ENCODE measurements around the gene NAP1L5.

Gene NAP1L5, protein sequence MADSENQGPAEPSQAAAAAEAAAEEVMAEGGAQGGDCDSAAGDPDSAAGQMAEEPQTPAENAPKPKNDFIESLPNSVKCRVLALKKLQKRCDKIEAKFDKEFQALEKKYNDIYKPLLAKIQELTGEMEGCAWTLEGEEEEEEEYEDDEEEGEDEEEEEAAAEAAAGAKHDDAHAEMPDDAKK

GRCh38 chr4:88697588-88698329, at the start of gene NAP1L5:
Gene NAP1L5 (minus strand): TSS chr4:88697829. CDS start chr4:88697754, 75 bp downstream.
- DNase-seq (ENCODE audit: low read depth in 2 of 2), result peak; percentile 17 to 48

- no peak for DNase-seq (ENCODE audit: low read depth in 2 of 2)
Observed at GRCh38 chr4:88747351-88747750, 49.7 kb upstream of the NAP1L5 start.

- DNase-seq (ENCODE audit: low read depth in 2 of 2), result no peak
Observed at GRCh38 chr4:88746206-88746605, 48.6 kb upstream of the NAP1L5 start.

DNA sequence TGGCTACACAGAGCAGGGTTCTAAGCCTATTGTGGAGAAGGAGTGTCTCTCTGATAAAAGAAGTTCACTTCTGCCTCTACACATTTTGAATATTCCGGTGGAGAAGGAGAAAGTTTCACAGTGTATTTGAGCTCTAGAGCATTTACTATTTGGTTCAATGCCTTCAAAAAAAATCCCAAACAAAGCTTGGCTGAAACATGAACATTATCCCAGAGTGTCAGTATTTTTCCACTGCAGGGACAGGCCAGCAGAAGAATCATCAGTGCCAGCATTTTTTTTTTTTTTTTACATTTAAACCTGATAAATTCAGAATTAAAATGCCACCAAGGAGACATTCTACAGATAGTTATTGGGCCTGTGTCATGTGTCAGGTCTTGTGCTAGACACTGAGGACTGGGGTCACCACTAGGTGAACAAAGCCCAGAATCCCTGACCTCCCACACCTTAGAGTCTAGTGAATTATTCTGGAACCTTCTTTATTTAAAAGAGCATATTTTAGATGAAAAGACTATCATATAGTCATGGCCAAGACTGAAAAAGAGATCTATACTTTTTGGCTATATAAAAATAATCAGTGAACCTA, 48.0 kb upstream of the NAP1L5 start:
- no peak for DNase-seq (ENCODE audit: low read depth in 2 of 2)

DNA sequence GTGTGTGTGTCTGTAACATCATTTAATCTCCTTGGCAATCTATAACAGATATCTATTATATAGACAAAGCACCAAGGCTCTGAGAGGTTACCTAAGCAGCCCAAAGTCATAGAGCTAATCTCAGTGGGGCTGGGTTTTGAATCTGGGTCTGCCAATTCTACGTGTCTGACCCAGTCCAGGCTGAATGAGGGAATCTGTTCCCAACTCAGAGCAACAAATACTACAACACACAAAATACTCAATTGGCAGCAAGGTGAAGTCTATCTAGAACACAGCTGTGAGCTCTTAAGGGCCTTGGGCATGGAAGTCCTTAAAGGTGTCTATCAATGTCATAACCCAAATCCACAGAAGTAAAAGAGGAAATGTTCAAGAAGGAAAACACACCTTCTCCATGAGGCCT, 47.5 kb upstream of the NAP1L5 start:
- DNase-seq (ENCODE audit: low read depth in 2 of 2), result no peak

DNA sequence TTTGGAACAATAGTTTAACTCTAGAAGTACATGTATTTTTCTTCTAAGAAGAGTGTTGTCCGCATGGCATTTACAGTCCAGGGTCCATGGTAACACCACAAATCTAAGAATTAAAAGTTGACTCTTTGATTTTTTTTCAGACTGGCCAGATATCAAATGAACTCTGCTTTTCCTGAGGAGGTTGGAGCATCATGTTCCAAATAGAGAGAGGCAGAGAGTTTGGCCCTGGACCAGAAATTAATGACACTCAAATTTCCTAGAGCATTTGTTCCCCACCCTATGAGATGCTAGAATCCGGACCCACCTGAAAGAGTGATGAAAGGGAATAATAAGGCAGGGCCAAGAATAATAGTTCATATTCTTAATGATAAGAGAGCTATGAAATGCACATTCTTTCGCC, 47.0 kb upstream of the NAP1L5 start:
- DNase-seq (ENCODE audit: low read depth in 2 of 2), result no peak

GRCh38 chr4:88743696-88744095, 46.1 kb upstream of the NAP1L5 start:
- DNase-seq (ENCODE audit: low read depth in 2 of 2), result no peak

- DNase-seq (ENCODE audit: low read depth in 2 of 2), result no peak
Observed at GRCh38 chr4:88742561-88742960, 44.9 kb upstream of the NAP1L5 start.

DNA sequence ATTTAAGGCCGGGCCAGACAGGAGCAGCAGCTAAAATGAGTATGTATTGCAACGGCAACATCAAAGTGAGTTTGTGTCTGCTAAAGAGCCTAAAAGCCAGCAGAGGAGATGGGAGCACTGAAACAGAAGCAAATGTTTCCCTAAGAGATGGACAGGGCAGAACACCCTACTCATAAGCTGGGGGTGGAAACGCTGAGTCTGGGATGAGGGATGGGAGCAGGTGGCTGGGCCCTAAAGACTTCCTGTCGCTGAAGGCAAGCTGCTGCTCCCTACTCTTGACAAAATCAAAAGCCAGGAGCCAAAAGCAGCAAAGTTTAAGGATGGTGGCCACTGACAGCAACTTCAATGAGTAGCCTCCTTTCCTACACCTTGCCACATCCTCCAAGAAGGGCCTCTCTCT, 40.6 kb upstream of the NAP1L5 start:
- no peak for DNase-seq (ENCODE audit: low read depth in 2 of 2)

- DNase-seq (ENCODE audit: low read depth in 2 of 2), result peak in 1 of 2 experiments; percentile 2
Observed at GRCh38 chr4:88737307-88737941, 39.8 kb upstream of the NAP1L5 start.

DNA sequence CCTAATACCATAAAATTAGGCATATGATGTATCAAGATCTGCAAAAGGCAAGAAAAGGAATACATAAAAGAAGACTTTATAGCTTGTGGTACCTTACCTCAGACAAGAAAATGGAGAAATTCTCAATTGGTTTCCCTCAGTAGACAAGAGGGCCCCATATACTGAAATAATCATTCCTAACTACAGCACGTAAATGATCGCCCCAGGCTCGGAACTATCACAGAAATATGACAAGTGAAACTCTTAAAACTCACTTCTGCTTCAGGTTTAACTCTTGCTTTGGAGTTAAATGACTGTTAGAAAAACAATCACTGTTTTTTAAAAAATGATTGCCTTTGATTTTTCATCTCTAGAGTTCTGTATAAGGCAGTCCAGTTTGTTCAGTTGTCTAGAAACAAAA, 38.6 kb upstream of the NAP1L5 start:
- no peak for DNase-seq (ENCODE audit: low read depth in 2 of 2)

DNA sequence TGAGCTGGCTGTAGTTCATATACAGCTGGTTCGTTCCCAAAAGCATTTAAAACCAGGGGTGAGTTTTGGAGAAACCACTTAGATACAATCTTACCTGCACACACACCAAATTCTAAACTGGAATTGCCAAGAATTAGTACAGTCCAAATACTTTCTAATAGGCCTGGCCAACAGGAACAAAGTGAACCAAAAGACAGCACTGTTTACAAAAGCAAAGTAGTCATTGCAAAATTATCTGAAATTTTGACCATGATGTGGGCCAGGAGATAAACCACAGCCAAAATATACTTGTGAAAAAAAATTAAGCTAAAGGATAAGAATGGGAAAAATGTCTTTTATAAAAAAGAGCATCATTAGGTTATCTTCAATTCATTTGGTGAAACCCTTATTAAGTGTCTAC, 37.9 kb upstream of the NAP1L5 start:
- no peak for DNase-seq (ENCODE audit: low read depth in 2 of 2)

GRCh38 chr4:88734403-88734949, 36.8 kb upstream of the NAP1L5 start:
- DNase-seq (ENCODE audit: low read depth in 2 of 2), result no peak

- no peak for DNase-seq (ENCODE audit: low read depth in 2 of 2)
Observed at GRCh38 chr4:88732714-88733368, 35.2 kb upstream of the NAP1L5 start.

DNA sequence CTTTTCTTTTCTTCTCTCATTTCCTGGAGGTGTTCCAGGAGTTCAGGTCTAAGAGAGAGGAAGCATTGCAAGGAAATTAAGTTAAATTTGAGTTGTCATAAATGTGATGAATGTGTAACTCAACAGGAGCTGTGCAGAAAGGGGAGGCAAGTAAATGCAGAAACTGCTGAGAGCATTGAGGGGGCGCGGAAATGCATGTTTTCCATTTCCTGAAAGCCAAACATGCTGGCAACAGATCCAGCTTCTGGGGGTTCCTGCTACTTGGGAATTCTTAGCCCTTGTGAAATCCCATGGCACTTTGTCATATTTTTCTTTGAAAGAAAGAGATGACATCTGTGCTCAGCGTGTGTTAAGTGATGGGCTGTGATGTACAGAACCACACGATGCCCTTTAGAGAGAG, 33.8 kb upstream of the NAP1L5 start:
- DNase-seq (ENCODE audit: low read depth in 2 of 2), result no peak

GRCh38 chr4:88730811-88731210, 33.2 kb upstream of the NAP1L5 start:
- no peak for DNase-seq (ENCODE audit: low read depth in 2 of 2)

- DNase-seq (ENCODE audit: low read depth in 2 of 2), result no peak
Observed at GRCh38 chr4:88729146-88729760, 31.6 kb upstream of the NAP1L5 start.

DNA sequence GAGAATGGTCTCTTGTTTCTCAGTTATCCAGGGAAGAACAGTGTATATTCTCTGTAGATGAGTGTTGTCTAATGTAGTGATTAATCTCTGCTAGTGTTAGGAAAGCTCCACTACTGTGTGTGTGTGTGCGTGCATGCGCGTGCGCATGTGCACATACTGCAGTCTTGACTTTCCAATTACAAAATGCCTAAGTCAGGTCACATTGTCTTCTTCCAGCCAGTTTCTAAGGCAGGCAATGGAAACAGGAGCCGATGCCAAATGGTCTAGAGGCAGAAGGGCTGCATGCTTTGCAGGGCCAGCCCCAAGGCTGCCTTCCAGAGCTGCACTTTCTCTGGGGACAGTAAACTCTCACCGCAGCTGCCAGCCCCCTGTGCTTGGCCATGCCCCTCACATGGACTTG, 30.5 kb upstream of the NAP1L5 start:
- no peak for DNase-seq (ENCODE audit: low read depth in 2 of 2)

DNA sequence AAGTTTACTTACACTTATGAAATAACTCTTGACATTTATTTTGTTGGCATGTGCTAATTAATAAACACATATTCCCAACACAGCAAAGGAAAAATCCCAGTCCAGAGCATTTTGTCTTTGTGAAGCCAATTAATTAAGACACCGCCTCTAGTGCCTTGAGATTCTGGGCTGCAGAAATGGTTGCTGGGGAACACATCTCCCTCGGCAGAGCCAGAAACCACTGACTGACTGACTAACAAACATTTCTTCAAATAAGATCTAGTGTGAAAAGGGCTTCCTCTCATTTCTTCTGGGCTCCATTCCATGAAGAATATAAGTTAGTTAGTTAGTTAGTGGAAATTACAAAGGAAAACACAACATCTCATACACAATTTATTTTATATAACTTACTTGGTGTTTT, 28.4 kb upstream of the NAP1L5 start:
- DNase-seq (ENCODE audit: low read depth in 2 of 2), result no peak

GRCh38 chr4:88725143-88725542, 27.5 kb upstream of the NAP1L5 start:
- DNase-seq (ENCODE audit: low read depth in 2 of 2), result no peak

GRCh38 chr4:88724406-88724805, 26.8 kb upstream of the NAP1L5 start:
- DNase-seq (ENCODE audit: low read depth in 2 of 2), result no peak

DNA sequence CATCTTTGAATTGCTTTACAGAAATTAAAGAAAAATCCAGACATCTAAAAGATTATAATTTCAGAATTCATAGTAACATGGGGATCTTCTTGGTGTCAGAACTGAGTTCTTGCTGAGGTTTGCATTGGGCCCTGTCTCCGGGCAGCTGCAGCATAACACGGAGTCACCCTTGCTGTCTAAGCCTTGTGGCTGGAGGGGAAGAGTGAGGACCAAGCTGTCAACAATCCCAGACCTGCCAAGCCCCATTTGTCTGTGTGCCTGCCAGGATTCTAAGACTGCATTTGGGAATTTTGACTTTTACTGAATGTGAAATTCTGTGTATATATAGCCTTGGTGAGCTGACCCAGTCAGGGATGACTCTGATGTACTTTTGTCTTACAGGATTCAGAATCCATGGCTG, 25.2 kb upstream of the NAP1L5 start:
- DNase-seq (ENCODE audit: low read depth in 2 of 2), result no peak

Data from stimulated activated CD4-positive, alpha-beta T cell treated with anti-CD3 and anti-CD28 coated beads, Interleukin-12 subunit alpha, Interleukin-12 subunit beta, amount 100 ng/mL, for 24 hours (primary cell).